ENCODE measurements around the gene UGT2A2. TPM values are rescaled to one million over a fixed set of nuclear protein-coding genes. Genes with fewer than 3 reads are reported as not detected.
A peak's percentile ranks its signal among the peaks of the same experiment; 100 is the strongest.

UGT2A2 gene
- total RNA-seq, 3 donors from 2014 or later (not counting 1 experiment from before 2014, with no cell fraction given) = not detected

GRCh38 chr4:69617083-69617694, 22.3 kb downstream of the UGT2A2 start:
- H3K4me1 Mint-ChIP-seq = no peaks in the 10 kb centered on the region
- DNase-seq = peak in 1 of 2 donors; percentile 1
- TF ChIP-seq CTCF (IDR thresholded peaks at IDR 0.05) = no peak
- no peaks in the 10 kb centered on the region for H3K36me3 ChIP-seq (ENCODE audit: control insufficient read depth, insufficient read depth, low read length)
- H3K4me3 Mint-ChIP-seq = no peak overlapping the region
- H3K27ac Mint-ChIP-seq = no peak overlapping the region
- no peaks in the 10 kb centered on the region for H3K4me1 ChIP-seq (ENCODE audit: control insufficient read depth, insufficient read depth, low read length)
- no peak overlapping the region for H3K4me3 ChIP-seq (ENCODE audit: low read length)
- no peak for ATAC-seq
- H3K27me3 Mint-ChIP-seq (ENCODE audit: low read depth in 2 of 2) = no peaks in the 10 kb centered on the region
- no peaks in the 10 kb centered on the region for H3K9me3 ChIP-seq (ENCODE audit: control insufficient read depth, insufficient read depth, low read length)
- no peaks in the 10 kb centered on the region for H3K27me3 ChIP-seq (ENCODE audit: control insufficient read depth, insufficient read depth, low read length)
- no peaks in the 10 kb centered on the region for H3K36me3 Mint-ChIP-seq
- H3K9me3 Mint-ChIP-seq = peaks cover 2 to 13% of the 10 kb centered on the region in 2 donors
- H3K27ac ChIP-seq (ENCODE audit: low read length) = no peak overlapping the region
- no CpG with 5 or more reads among the region's 6 CpGs for WGBS (ENCODE audit: insufficient coverage)
- intact Hi-C loops (cut with micrococcal nuclease) = no loop called here

- Histone ChIP-seq H3K36me3 (ENCODE audit: control insufficient read depth, insufficient read depth, low read length) (no peaks in the 10 kb centered on the region), H3K4me1 (ENCODE audit: control insufficient read depth, insufficient read depth, low read length) (no peaks in the 10 kb centered on the region), H3K27me3 (ENCODE audit: control insufficient read depth, insufficient read depth, low read length) (no peaks in the 10 kb centered on the region), H3K9me3 (ENCODE audit: control insufficient read depth, insufficient read depth, low read length) (no peaks in the 10 kb centered on the region), H3K4me3 (ENCODE audit: low read length) (no peak overlapping the region), H3K27ac (ENCODE audit: low read length) (no peak overlapping the region)
- intact Hi-C loops (cut with micrococcal nuclease) = no loop called here
- Mint-ChIP-seq H3K4me3 (no peak overlapping the region), H3K9me3 (peaks cover under 1 to 2% of the 10 kb centered on the region in 2 donors), H3K27ac (no peak overlapping the region), H3K4me1 (no peaks in the 10 kb centered on the region), H3K27me3 (ENCODE audit: low read depth in 2 of 2) (no peaks in the 10 kb centered on the region), H3K36me3 (no peaks in the 10 kb centered on the region)
- ATAC-seq (no peak), DNase-seq (no peak)
- no peak for TF ChIP-seq CTCF (IDR thresholded peaks at IDR 0.05)
- WGBS (ENCODE audit: insufficient coverage) = no CpG with 5 or more reads among the region's 1 CpG
Measured at GRCh38 chr4:69610484-69610883, 29.0 kb downstream of the UGT2A2 start.

GRCh38 chr4:69601065-69601464, 38.4 kb downstream of the UGT2A2 start:
- H3K36me3 ChIP-seq (ENCODE audit: control insufficient read depth, insufficient read depth, low read length) = no peaks in the 10 kb centered on the region

More at GRCh38 chr4:69601065-69601464, 38.4 kb downstream of the UGT2A2 start:
- no peaks in the 10 kb centered on the region for H3K4me1 Mint-ChIP-seq
- Histone ChIP-seq H3K4me3 (ENCODE audit: low read length) (no peak overlapping the region), H3K27ac (ENCODE audit: low read length) (no peak overlapping the region), H3K4me1 (ENCODE audit: control insufficient read depth, insufficient read depth, low read length) (no peaks in the 10 kb centered on the region), H3K9me3 (ENCODE audit: control insufficient read depth, insufficient read depth, low read length) (no peaks in the 10 kb centered on the region), H3K27me3 (ENCODE audit: control insufficient read depth, insufficient read depth, low read length) (no peaks in the 10 kb centered on the region)
- no peak for ATAC-seq
- intact Hi-C loops (cut with micrococcal nuclease) = no loop called here
- WGBS (ENCODE audit: insufficient coverage) = 44% methylated on average over 4 of the region's 4 CpGs
- no peak overlapping the region for H3K27ac Mint-ChIP-seq
- peaks cover 5 to 8% of the 10 kb centered on the region in 2 donors for H3K9me3 Mint-ChIP-seq
- no peak for DNase-seq
- no peaks in the 10 kb centered on the region for H3K36me3 Mint-ChIP-seq
- no peak overlapping the region for H3K4me3 Mint-ChIP-seq
- H3K27me3 Mint-ChIP-seq (ENCODE audit: low read depth in 2 of 2) = no peaks in the 10 kb centered on the region
- no peak for TF ChIP-seq CTCF (IDR thresholded peaks at IDR 0.05)

All from natural killer cell (primary cell).